GM18508 (cell line): ENCODE data around the gene UBASH3A.

Experiments used
- ATAC-seq: cut with Tn5 transposase; IDR thresholded peaks from one replicate; pipeline ENCODE4 v1.9.1; 2021; ENCODE audit warnings: moderate number of reproducible peaks; ENCODE audit not compliant: insufficient read depth, unreplicated experiment

Gene UBASH3A

GRCh38 chr21:42445311-42445710, 41.6 kb downstream of the UBASH3A start:
- ATAC-seq = no peak

GRCh38 chr21:42446531-42446930, 42.8 kb downstream of the UBASH3A start:
- ATAC-seq = no peak

- ATAC-seq = no peak
Observed at GRCh38 chr21:42447182-42447581, 43.5 kb downstream of the UBASH3A start.

GRCh38 chr21:42447732-42448131, 44.0 kb downstream of the UBASH3A start:
- no peak for ATAC-seq

- ATAC-seq = no peak
Observed at GRCh38 chr21:42448686-42449085, 45.0 kb downstream of the UBASH3A start.

- no peak for ATAC-seq
Observed at GRCh38 chr21:42451941-42452340, 48.2 kb downstream of the UBASH3A start.

GRCh38 chr21:42452401-42453223, 48.9 kb downstream of the UBASH3A start:
- no peak for ATAC-seq

- ATAC-seq = no peak
Observed at GRCh38 chr21:42453224-42453985, 49.7 kb downstream of the UBASH3A start.

GRCh38 chr21:42453986-42454570, 50.4 kb downstream of the UBASH3A start:
- ATAC-seq = no peak

GRCh38 chr21:42454786-42455185, 51.1 kb downstream of the UBASH3A start:
- no peak for ATAC-seq

GRCh38 chr21:42455196-42455595, 51.5 kb downstream of the UBASH3A start:
- no peak for ATAC-seq

- ATAC-seq = no peak
Observed at GRCh38 chr21:42455754-42456440, 52.2 kb downstream of the UBASH3A start.

- no peak for ATAC-seq
Observed at GRCh38 chr21:42456457-42456856, 52.8 kb downstream of the UBASH3A start.

GRCh38 chr21:42459082-42459460, 55.4 kb downstream of the UBASH3A start:
- ATAC-seq = no peak

GRCh38 chr21:42459546-42460215, 56.0 kb downstream of the UBASH3A start:
- ATAC-seq = no peak

GRCh38 chr21:42460391-42461184, 56.9 kb downstream of the UBASH3A start:
- ATAC-seq = no peak

GRCh38 chr21:42461185-42461520, 57.5 kb downstream of the UBASH3A start:
- ATAC-seq = no peak

- ATAC-seq = no peak
Observed at GRCh38 chr21:42461881-42462877, 58.5 kb downstream of the UBASH3A start.
